ENCODE results near the gene PARN.

PARN gene

GRCh38 chr16:14470788-14471187 lies 159.3 kb downstream of the PARN start:
- Histone ChIP-seq H3K4me3 (ENCODE audit: low read depth, low read length) (no peak overlapping the region), H3K27me3 (ENCODE audit: insufficient read depth, low read length) (no peaks in the 10 kb centered on the region), H3K4me1 (ENCODE audit: control insufficient read depth, insufficient read depth, low read length, unreplicated experiment) (no peaks in the 10 kb centered on the region), H2AFZ (ENCODE audit: low read length, unreplicated experiment) (no peak overlapping the region), H3K79me2 (ENCODE audit: control insufficient read depth, insufficient read depth, low read length, unreplicated experiment) (no peaks in the 10 kb centered on the region), H3K27ac (ENCODE audit: low read depth, low read length) (no peak overlapping the region), H3K36me3 (ENCODE audit: insufficient read depth, low read length) (no peaks in the 10 kb centered on the region)

- H3K79me2 ChIP-seq (ENCODE audit: control insufficient read depth, insufficient read depth, low read length, unreplicated experiment): no peaks in the 10 kb centered on the region
- H3K4me3 ChIP-seq (ENCODE audit: low read depth, low read length): no peak overlapping the region
- no peak overlapping the region for H2AFZ ChIP-seq (ENCODE audit: low read length, unreplicated experiment)
- H3K27ac ChIP-seq (ENCODE audit: low read depth, low read length): no peak overlapping the region
- H3K27me3 ChIP-seq (ENCODE audit: insufficient read depth, low read length): no peaks in the 10 kb centered on the region
- peaks cover 6% of the 10 kb centered on the region for H3K4me1 ChIP-seq (ENCODE audit: control insufficient read depth, insufficient read depth, low read length, unreplicated experiment)
- 0 out of 2 replicates have a peak, but pooled peaks cover 5% of the 10 kb centered on the region for H3K36me3 ChIP-seq (ENCODE audit: insufficient read depth, low read length)
These were observed 164.3 kb downstream of the PARN start for GRCh38 chr16:14465799-14466198.

GRCh38 chr16:14464796-14465195 lies 165.3 kb downstream of the PARN start:
- H3K27ac ChIP-seq (ENCODE audit: low read depth, low read length): no peak overlapping the region
- H2AFZ ChIP-seq (ENCODE audit: low read length, unreplicated experiment): no peak overlapping the region
- no peak overlapping the region for H3K4me3 ChIP-seq (ENCODE audit: low read depth, low read length)
- H3K27me3 ChIP-seq (ENCODE audit: insufficient read depth, low read length): no peaks in the 10 kb centered on the region
- H3K79me2 ChIP-seq (ENCODE audit: control insufficient read depth, insufficient read depth, low read length, unreplicated experiment): no peaks in the 10 kb centered on the region
- peaks cover 6% of the 10 kb centered on the region for H3K4me1 ChIP-seq (ENCODE audit: control insufficient read depth, insufficient read depth, low read length, unreplicated experiment)
- H3K36me3 ChIP-seq (ENCODE audit: insufficient read depth, low read length): 0 out of 2 replicates have a peak, but pooled peaks cover 5% of the 10 kb centered on the region

DNA sequence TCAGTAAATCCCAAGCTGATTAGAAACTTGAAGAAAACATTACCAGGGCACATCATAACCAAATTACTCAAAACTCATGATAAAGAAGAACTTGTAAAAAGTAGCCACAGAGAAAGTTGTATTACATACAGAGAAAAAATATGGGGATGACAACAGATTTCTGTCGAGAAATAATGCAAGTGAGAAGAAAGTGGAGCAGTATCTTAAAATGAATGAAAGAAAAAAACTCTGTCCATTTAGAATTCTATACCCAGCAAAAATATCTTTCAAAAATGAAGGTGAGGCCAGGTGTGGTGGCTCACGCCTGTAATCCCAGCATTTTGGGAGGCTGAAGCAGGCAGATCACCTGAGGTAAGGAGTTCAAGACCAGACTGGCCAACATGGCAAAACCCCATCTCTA lies 165.9 kb downstream of the PARN start:
- H3K27me3 ChIP-seq (ENCODE audit: insufficient read depth, low read length): no peaks in the 10 kb centered on the region
- no peak overlapping the region for H2AFZ ChIP-seq (ENCODE audit: low read length, unreplicated experiment)
- H3K27ac ChIP-seq (ENCODE audit: low read depth, low read length): no peak overlapping the region
- H3K36me3 ChIP-seq (ENCODE audit: insufficient read depth, low read length): 0 out of 2 replicates have a peak, but pooled peaks cover 5% of the 10 kb centered on the region
- H3K4me3 ChIP-seq (ENCODE audit: low read depth, low read length): no peak overlapping the region
- peaks cover 6% of the 10 kb centered on the region for H3K4me1 ChIP-seq (ENCODE audit: control insufficient read depth, insufficient read depth, low read length, unreplicated experiment)
- H3K79me2 ChIP-seq (ENCODE audit: control insufficient read depth, insufficient read depth, low read length, unreplicated experiment): no peaks in the 10 kb centered on the region

- Histone ChIP-seq H3K27ac (ENCODE audit: low read depth, low read length) (no peak overlapping the region; the same call in 1 of the 2 replicates), H3K36me3 (ENCODE audit: insufficient read depth, low read length) (0 out of 2 replicates have a peak, but pooled peaks cover 5% of the 10 kb centered on the region), H3K27me3 (ENCODE audit: insufficient read depth, low read length) (no peaks in the 10 kb centered on the region), H3K79me2 (ENCODE audit: control insufficient read depth, insufficient read depth, low read length, unreplicated experiment) (no peaks in the 10 kb centered on the region), H3K4me1 (ENCODE audit: control insufficient read depth, insufficient read depth, low read length, unreplicated experiment) (peaks cover 6% of the 10 kb centered on the region), H2AFZ (ENCODE audit: low read length, unreplicated experiment) (no peak overlapping the region), H3K4me3 (ENCODE audit: low read depth, low read length) (no peak overlapping the region)
These were observed 167.2 kb downstream of the PARN start for GRCh38 chr16:14462811-14463210.

- H2AFZ ChIP-seq (ENCODE audit: low read length, unreplicated experiment): no peak overlapping the region
- 0 out of 2 replicates have a peak, but pooled peaks cover 5% of the 10 kb centered on the region for H3K36me3 ChIP-seq (ENCODE audit: insufficient read depth, low read length)
- H3K4me3 ChIP-seq (ENCODE audit: low read depth, low read length): no peak overlapping the region
- H3K27me3 ChIP-seq (ENCODE audit: insufficient read depth, low read length): no peaks in the 10 kb centered on the region
- no peak overlapping the region for H3K27ac ChIP-seq (ENCODE audit: low read depth, low read length)
- H3K4me1 ChIP-seq (ENCODE audit: control insufficient read depth, insufficient read depth, low read length, unreplicated experiment): peaks cover 7% of the 10 kb centered on the region
- H3K79me2 ChIP-seq (ENCODE audit: control insufficient read depth, insufficient read depth, low read length, unreplicated experiment): no peaks in the 10 kb centered on the region
These were observed 169.3 kb downstream of the PARN start for GRCh38 chr16:14460726-14461125.

GRCh38 chr16:14458576-14458975 lies 171.5 kb downstream of the PARN start:
- no peaks in the 10 kb centered on the region for H3K27me3 ChIP-seq (ENCODE audit: insufficient read depth, low read length)
- H3K4me1 ChIP-seq (ENCODE audit: control insufficient read depth, insufficient read depth, low read length, unreplicated experiment): peaks cover 15% of the 10 kb centered on the region
- H2AFZ ChIP-seq (ENCODE audit: low read length, unreplicated experiment): no peak overlapping the region
- no peaks in the 10 kb centered on the region for H3K79me2 ChIP-seq (ENCODE audit: control insufficient read depth, insufficient read depth, low read length, unreplicated experiment)
- no peak overlapping the region for H3K27ac ChIP-seq (ENCODE audit: low read depth, low read length)
- no peaks in the 10 kb centered on the region for H3K36me3 ChIP-seq (ENCODE audit: insufficient read depth, low read length)
- H3K4me3 ChIP-seq (ENCODE audit: low read depth, low read length): no peak overlapping the region

- no peaks in the 10 kb centered on the region for H3K36me3 ChIP-seq (ENCODE audit: insufficient read depth, low read length)
- H3K27me3 ChIP-seq (ENCODE audit: insufficient read depth, low read length): no peaks in the 10 kb centered on the region
- H2AFZ ChIP-seq (ENCODE audit: low read length, unreplicated experiment): no peak overlapping the region
- no peaks in the 10 kb centered on the region for H3K79me2 ChIP-seq (ENCODE audit: control insufficient read depth, insufficient read depth, low read length, unreplicated experiment)
- no peak overlapping the region for H3K4me3 ChIP-seq (ENCODE audit: low read depth, low read length)
- no peak overlapping the region for H3K27ac ChIP-seq (ENCODE audit: low read depth, low read length)
- H3K4me1 ChIP-seq (ENCODE audit: control insufficient read depth, insufficient read depth, low read length, unreplicated experiment): peaks cover 9% of the 10 kb centered on the region
These were observed 173.1 kb downstream of the PARN start for GRCh38 chr16:14456793-14457481.

DNA sequence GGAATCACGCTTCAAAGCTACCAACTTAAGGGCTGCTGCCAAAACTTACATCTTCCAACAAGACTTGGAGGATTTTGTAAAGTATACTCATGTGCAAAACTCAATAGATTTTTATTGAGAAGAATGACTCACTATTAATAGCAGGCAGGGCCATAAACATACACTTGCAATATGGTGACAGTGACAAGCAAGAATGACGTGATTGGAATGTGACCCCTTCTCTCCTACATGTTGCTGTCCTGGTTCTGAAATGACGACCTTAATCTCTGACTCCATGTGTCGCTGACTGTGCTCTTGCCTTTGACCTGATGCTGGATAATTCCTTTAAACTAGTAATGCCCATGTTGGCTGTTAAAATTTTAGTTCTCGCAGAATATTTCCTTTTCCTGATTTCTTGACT lies 174.5 kb downstream of the PARN start:
- Histone ChIP-seq H3K27me3 (ENCODE audit: insufficient read depth, low read length) (no peaks in the 10 kb centered on the region), H3K4me1 (ENCODE audit: control insufficient read depth, insufficient read depth, low read length, unreplicated experiment) (peaks cover 12% of the 10 kb centered on the region), H3K4me3 (ENCODE audit: low read depth, low read length) (no peak overlapping the region), H3K36me3 (ENCODE audit: insufficient read depth, low read length) (no peaks in the 10 kb centered on the region), H2AFZ (ENCODE audit: low read length, unreplicated experiment) (no peak overlapping the region), H3K79me2 (ENCODE audit: control insufficient read depth, insufficient read depth, low read length, unreplicated experiment) (no peaks in the 10 kb centered on the region), H3K27ac (ENCODE audit: low read depth, low read length) (no peak overlapping the region)

DNA sequence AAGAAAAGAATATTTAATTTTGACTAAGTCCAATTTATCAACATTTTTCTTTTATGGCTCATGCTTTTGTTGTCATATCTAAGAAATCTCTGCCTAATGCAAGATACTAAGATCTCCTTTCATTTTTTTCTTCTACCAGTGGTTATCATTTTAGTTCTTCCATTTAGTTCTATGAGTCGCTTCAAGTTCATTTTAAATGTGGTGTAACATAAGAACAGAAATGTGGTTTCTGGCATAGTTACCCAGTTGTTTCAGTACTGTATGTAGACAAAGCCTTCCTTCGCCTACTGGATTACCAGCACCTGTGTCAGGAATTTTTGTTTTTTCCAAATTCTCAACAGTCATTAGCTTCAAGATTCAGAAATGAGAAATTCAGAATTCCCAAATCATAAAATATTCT lies 175.7 kb downstream of the PARN start:
- Histone ChIP-seq H3K36me3 (ENCODE audit: insufficient read depth, low read length) (no peaks in the 10 kb centered on the region), H3K79me2 (ENCODE audit: control insufficient read depth, insufficient read depth, low read length, unreplicated experiment) (no peaks in the 10 kb centered on the region), H2AFZ (ENCODE audit: low read length, unreplicated experiment) (no peak overlapping the region), H3K4me3 (ENCODE audit: low read depth, low read length) (no peak overlapping the region), H3K27ac (ENCODE audit: low read depth, low read length) (no peak overlapping the region), H3K4me1 (ENCODE audit: control insufficient read depth, insufficient read depth, low read length, unreplicated experiment) (peaks cover 23% of the 10 kb centered on the region), H3K27me3 (ENCODE audit: insufficient read depth, low read length) (no peaks in the 10 kb centered on the region)

- peaks cover 25% of the 10 kb centered on the region for H3K4me1 ChIP-seq (ENCODE audit: control insufficient read depth, insufficient read depth, low read length, unreplicated experiment)
- no peak overlapping the region for H2AFZ ChIP-seq (ENCODE audit: low read length, unreplicated experiment)
- no peaks in the 10 kb centered on the region for H3K27me3 ChIP-seq (ENCODE audit: insufficient read depth, low read length)
- H3K36me3 ChIP-seq (ENCODE audit: insufficient read depth, low read length): no peaks in the 10 kb centered on the region
- H3K79me2 ChIP-seq (ENCODE audit: control insufficient read depth, insufficient read depth, low read length, unreplicated experiment): no peaks in the 10 kb centered on the region
- no peak overlapping the region for H3K4me3 ChIP-seq (ENCODE audit: low read depth, low read length)
- H3K27ac ChIP-seq (ENCODE audit: low read depth, low read length): no peak overlapping the region
These were observed 178.0 kb downstream of the PARN start for GRCh38 chr16:14452066-14452465.
